ENCODE data around the gene OSBPL9.

DNA sequence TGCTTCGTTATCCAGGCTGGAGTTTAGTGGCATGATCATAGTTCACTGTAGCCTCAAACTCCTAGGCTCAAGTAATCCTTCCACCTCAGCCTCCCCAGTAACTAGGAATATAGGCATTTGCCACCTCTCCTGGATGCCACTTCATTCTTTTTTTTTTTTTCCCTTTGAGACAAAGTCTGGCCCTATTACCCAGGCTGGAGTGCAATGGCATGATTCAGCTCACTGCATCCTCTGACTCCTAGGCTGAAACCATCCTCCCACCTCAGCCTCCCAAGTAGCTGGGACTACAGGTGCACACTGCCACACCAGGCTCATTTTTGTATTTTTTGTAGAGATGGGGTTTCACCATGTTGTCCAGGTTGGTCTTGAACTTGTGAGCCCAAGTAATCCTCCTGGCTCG lies 19.3 kb downstream of the OSBPL9 start:
- no peak for TF ChIP-seq CTCF (optimal IDR thresholded peaks at IDR 0.05 in 1 of 3, IDR thresholded peaks at IDR 0.05 in 1 of 3, conservative IDR thresholded peaks at IDR 0.05 in 1 of 3; ENCODE audit: extremely low read depth in 1 of 3, insufficient read depth in 2 of 3, low read length in 3 of 3)
- no peak for TF ChIP-seq EZH2 (IDR thresholded peaks at IDR 0.05; ENCODE audit: low read length)

All from keratinocyte (primary cell).